Activated CD4-positive, alpha-beta memory T cell treated with anti-CD3 and anti-CD28 coated beads, Interleukin-2, amount 10 ng/mL, durations not matched to agents 7 days and 5 days (primary cell): Measurements from ENCODE around the gene GABBR2. TPM values are rescaled to one million over a fixed set of nuclear protein-coding genes. Genes with fewer than 3 reads are reported as not detected.
A peak's percentile ranks its signal among the peaks of the same experiment; 100 is the strongest.

Experiments
- CTCF ChIA-PET: fragments of 350-600 bp; sonication (Branson Sonifier 250); formaldehyde crosslinking; loops from one replicate; lab custom pipeline; 2021; ENCODE audit warnings: antibody characterized with exemption, inconsistent platforms; lab: Charles Lee
- POLR2A ChIA-PET: fragments of 350-600 bp; sonication (Branson Sonifier 250); formaldehyde crosslinking; loops from one replicate; lab custom pipeline; 2021; ENCODE audit warnings: antibody characterized with exemption; lab: Charles Lee
- DNase-seq: peaks from one replicate; pipeline ENCODE4 v3.0.0-alpha.2; 2020
- H3K27ac Mint-ChIP-seq: one replicate; pipeline ENCODE4 v1.8.0; 2021; ENCODE audit warnings: mild to moderate bottlenecking, mixed read lengths
- H3K27me3 Mint-ChIP-seq: one replicate; pipeline ENCODE4 v1.8.0; 2021; ENCODE audit warnings: mixed read lengths
- H3K36me3 Mint-ChIP-seq: one replicate; pipeline ENCODE4 v1.8.0; 2021; ENCODE audit warnings: low read depth, mixed read lengths
- H3K4me1 Mint-ChIP-seq: one replicate; pipeline ENCODE4 v1.8.0; 2021; ENCODE audit warnings: mixed read lengths
- H3K4me3 Mint-ChIP-seq: one replicate; pipeline ENCODE4 v1.8.0; 2021; ENCODE audit warnings: mild to moderate bottlenecking, mixed read lengths
- H3K9me3 Mint-ChIP-seq: one replicate; pipeline ENCODE4 v1.8.0; 2021; ENCODE audit warnings: mixed read lengths
- total RNA-seq, 2 experiments: library from RNA; stranded (reverse); gene quantifications; one replicate each; pipeline ENCODE4 v1.2.3, GENCODE V29; 2021

GABBR2 gene
- total RNA-seq, 2 experiments from 2014 or later, result not detected

DNA sequence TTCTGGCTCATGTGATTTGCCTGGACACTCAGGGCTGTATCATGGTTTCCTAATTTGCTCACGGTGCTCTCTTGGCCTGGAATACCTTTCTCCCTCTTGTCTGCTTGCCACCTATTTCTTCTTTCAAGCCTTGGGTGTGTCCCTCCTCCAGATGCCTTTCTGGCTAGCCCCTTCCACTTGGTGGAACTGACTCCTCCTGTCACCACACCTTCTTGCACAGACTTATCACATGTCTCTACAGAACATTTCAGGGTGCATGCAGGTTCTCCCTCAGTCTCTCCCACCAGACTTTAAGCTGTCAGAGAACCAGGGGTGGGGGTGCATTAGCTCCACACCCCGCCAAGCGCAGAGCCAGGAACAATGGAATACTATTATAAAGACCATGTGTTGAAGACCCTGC lies 455.2 kb downstream of the GABBR2 start:
- Mint-ChIP-seq H3K4me3 (no peak overlapping the region), H3K9me3 (no peaks in the 10 kb centered on the region), H3K36me3 (peaks cover 27% of the 10 kb centered on the region), H3K4me1 (peaks cover 63% of the 10 kb centered on the region), H3K27me3 (no peaks in the 10 kb centered on the region), H3K27ac (no peak overlapping the region)
- no peak for DNase-seq
- POLR2A ChIA-PET, result no interaction called here
- CTCF ChIA-PET, result interaction anchor here (0.7 to 1.7 kb wide), 2 partner anchors 9 to 174 kb away, joined by 3 to 4 read pairs; no protein-coding TSS in a partner anchor

- POLR2A ChIA-PET, result no interaction called here
- Mint-ChIP-seq H3K36me3 (peaks cover 32% of the 10 kb centered on the region), H3K4me3 (no peak overlapping the region), H3K27ac (no peak overlapping the region), H3K9me3 (no peaks in the 10 kb centered on the region), H3K27me3 (no peaks in the 10 kb centered on the region), H3K4me1 (peaks cover 67% of the 10 kb centered on the region)
- CTCF ChIA-PET, result interaction anchor here (1.0 to 1.4 kb wide), 2 partner anchors 17 to 46 kb away, joined by 3 read pairs; no protein-coding TSS in a partner anchor
- no peak for DNase-seq
These were observed 457.2 kb downstream of the GABBR2 start for GRCh38 chr9:98251551-98251950.

DNA sequence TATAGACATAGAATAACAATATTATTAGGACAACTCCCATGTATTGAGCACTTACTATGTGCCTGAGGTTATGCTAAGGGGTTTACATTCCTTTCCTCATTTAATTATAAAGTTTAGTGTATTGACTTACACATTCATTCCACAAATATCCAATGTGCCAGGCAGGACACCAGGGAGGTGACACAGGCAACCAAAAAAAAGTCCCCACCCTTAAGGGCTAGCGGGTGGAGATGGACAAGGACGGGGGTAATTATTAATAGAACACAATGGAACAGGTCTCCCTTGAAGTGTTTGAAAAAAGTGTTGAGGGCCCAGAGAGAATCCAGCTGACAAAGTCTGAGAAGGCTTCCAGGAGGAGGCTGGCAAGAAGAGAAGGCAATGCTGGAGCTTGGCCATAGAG lies 459.0 kb downstream of the GABBR2 start:
- H3K4me3 Mint-ChIP-seq, result no peak overlapping the region
- ChIA-PET POLR2A (no interaction called here), CTCF (no interaction called here)
- DNase-seq, result no peak
- H3K27ac Mint-ChIP-seq, result no peak overlapping the region
- H3K9me3 Mint-ChIP-seq, result no peaks in the 10 kb centered on the region
- H3K27me3 Mint-ChIP-seq, result no peaks in the 10 kb centered on the region
- peaks cover 71% of the 10 kb centered on the region for H3K4me1 Mint-ChIP-seq
- peaks cover 32% of the 10 kb centered on the region for H3K36me3 Mint-ChIP-seq

GRCh38 chr9:98248737-98249474 lies 459.8 kb downstream of the GABBR2 start:
- peaks cover 62% of the 10 kb centered on the region for H3K4me1 Mint-ChIP-seq
- H3K9me3 Mint-ChIP-seq, result no peaks in the 10 kb centered on the region
- POLR2A ChIA-PET, result no interaction called here
- no peaks in the 10 kb centered on the region for H3K27me3 Mint-ChIP-seq
- peak overlapping the region; percentile 12 for H3K4me3 Mint-ChIP-seq
- H3K27ac Mint-ChIP-seq, result peak overlapping the region; percentile 88
- CTCF ChIA-PET, result interaction anchor here (1.0 to 1.3 kb wide), 2 partner anchors 14 to 130 kb away, joined by 3 to 4 read pairs; partner anchors contain the start of gene TRIM14
- DNase-seq, result peak; percentile 44
- peaks cover 32% of the 10 kb centered on the region for H3K36me3 Mint-ChIP-seq

DNA sequence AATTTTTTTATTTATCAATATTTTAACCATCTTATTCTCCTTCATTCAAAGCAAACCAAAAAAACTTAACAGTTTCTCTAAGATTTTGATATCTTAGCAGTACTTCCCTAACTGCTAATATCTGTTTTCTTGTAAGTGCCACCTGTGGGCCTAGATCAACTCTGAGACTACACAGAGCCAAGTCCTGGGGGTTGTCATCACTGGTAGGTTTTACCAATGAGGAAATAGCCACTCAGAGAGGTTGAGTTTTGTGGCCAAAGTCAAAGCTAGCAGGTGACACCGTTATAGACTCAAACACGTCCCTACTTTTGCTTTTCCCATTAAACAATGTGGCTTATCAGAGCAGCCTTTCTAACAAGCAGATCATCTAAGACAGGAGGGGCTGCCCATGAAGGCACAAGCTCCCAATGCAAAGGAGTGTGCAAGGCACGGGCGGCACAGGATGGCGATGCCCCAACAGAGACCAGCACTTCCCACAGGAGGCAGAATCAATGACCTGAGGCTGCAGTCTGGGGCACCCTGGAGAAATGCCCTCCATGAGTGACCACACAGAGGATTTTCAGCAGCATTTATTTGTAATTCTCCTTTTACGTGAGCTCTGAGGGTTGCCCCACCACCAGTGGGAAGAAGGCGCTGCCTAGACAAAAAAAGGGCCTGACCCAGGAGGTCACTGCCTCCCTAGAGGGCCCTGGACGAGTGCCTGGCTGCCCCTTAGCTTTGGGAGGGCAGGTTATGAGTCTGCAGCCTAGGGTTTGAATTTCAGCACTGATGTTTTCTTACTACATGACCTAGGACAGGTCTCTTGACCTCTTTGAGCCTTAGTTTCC lies 460.7 kb downstream of the GABBR2 start:
- ChIA-PET POLR2A (interaction anchor here (1.0 kb wide), 1 partner anchor 169 kb away, joined by 3 read pairs; no protein-coding TSS in a partner anchor), CTCF (interaction anchor here (1.0 to 2.6 kb wide), 3 partner anchors 8 to 129 kb away, joined by 3 to 18 read pairs (median 4); partner anchors contain the start of genes TBC1D2 and TRIM14)
- DNase-seq, result no peak
- H3K27me3 Mint-ChIP-seq, result no peaks in the 10 kb centered on the region
- H3K4me1 Mint-ChIP-seq, result peaks cover 53% of the 10 kb centered on the region
- H3K36me3 Mint-ChIP-seq, result peaks cover 26% of the 10 kb centered on the region
- no peak overlapping the region for H3K4me3 Mint-ChIP-seq
- H3K27ac Mint-ChIP-seq, result peak overlapping the region; percentile 88
- no peaks in the 10 kb centered on the region for H3K9me3 Mint-ChIP-seq

DNA sequence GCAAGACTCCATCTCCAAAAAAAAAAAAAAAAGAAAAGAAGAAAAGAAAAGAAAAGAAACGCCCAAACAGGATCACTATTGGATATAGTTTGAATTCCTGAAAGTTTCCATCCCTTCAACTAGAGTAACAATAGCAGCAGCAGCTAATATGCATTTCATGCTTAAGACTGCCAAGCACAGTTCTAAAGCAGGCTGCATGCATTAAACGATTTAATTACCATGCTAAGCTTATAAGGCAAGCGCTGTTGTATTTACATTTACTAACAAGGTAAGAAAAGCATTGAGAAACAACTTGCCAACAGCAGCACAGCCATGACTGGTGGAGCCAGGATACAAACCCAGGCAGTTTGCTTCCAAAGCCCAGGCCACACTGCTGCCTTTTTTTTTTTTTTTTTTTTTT lies 466.3 kb downstream of the GABBR2 start:
- peaks cover 9% of the 10 kb centered on the region for H3K36me3 Mint-ChIP-seq
- ChIA-PET POLR2A (interaction anchor here (2.3 kb wide), 1 partner anchor 13 kb away, joined by 12 read pairs; the partner anchor contains the start of gene TBC1D2), CTCF (interaction anchor here (0.6 kb wide), 1 partner anchor 365 kb away, joined by 3 read pairs; no protein-coding TSS in a partner anchor)
- no peak overlapping the region for H3K4me3 Mint-ChIP-seq
- H3K27me3 Mint-ChIP-seq, result no peaks in the 10 kb centered on the region
- no peak overlapping the region for H3K27ac Mint-ChIP-seq
- no peak for DNase-seq
- no peaks in the 10 kb centered on the region for H3K9me3 Mint-ChIP-seq
- peaks cover 10% of the 10 kb centered on the region for H3K4me1 Mint-ChIP-seq

GRCh38 chr9:98241357-98242300 lies 467.1 kb downstream of the GABBR2 start:
- POLR2A ChIA-PET, result interaction anchor here (2.3 kb wide), 1 partner anchor 14 kb away, joined by 12 read pairs; the partner anchor contains the start of gene TBC1D2
- Mint-ChIP-seq H3K4me3 (no peak overlapping the region), H3K27me3 (no peaks in the 10 kb centered on the region), H3K36me3 (peaks cover 9% of the 10 kb centered on the region), H3K27ac (no peak overlapping the region), H3K9me3 (no peaks in the 10 kb centered on the region), H3K4me1 (peaks cover 8% of the 10 kb centered on the region)
- no peak for DNase-seq
- CTCF ChIA-PET, result interaction anchor here (0.7 kb wide), 1 partner anchor 23 kb away, joined by 3 read pairs; no protein-coding TSS in a partner anchor

GRCh38 chr9:98240475-98240874 lies 468.3 kb downstream of the GABBR2 start:
- POLR2A ChIA-PET, result interaction anchor here (2.3 kb wide), 1 partner anchor 15 kb away, joined by 12 read pairs; the partner anchor contains the start of gene TBC1D2
- no peak for DNase-seq
- Mint-ChIP-seq H3K27me3 (no peaks in the 10 kb centered on the region), H3K36me3 (peaks cover 9% of the 10 kb centered on the region), H3K27ac (no peak overlapping the region), H3K9me3 (no peaks in the 10 kb centered on the region), H3K4me1 (no peaks in the 10 kb centered on the region), H3K4me3 (no peak overlapping the region)
- CTCF ChIA-PET, result interaction anchor here (0.7 kb wide), 1 partner anchor 24 kb away, joined by 3 read pairs; no protein-coding TSS in a partner anchor

Other genes starting within 250 kb of the GABBR2 start
- 1 to 10 TPM; 2.7 to 4.7 TPM for gene ANKS6, start 87.6 kb upstream of the GABBR2 start, total RNA-seq
- gene GALNT12, start 98.7 kb upstream of the GABBR2 start, total RNA-seq, result 1 to 10 TPM; 2.0 to 2.2 TPM
- under 1 TPM; 0.30 to 0.33 TPM for gene COL15A1, start 235.0 kb upstream of the GABBR2 start, total RNA-seq